Activated CD4-positive, CD25-positive, alpha-beta regulatory T cell treated with anti-CD3 and anti-CD28 coated beads, Interleukin-2, amount 50 U/mL, for 24 hours (primary cell): ENCODE results near the gene UBE2M.
"Not testable (repeated sequence)": the region's sequence is repeated elsewhere in the genome, so short reads cannot be mapped to it uniquely, and the experiment has no call there.

Source experiments
- ATAC-seq, 2 donors: fragments of 150-1000 bp; cut with Tn5 transposase; one replicate each; pipeline ENCODE4 v1.10.0; 2021; ENCODE audit warnings: mild to moderate bottlenecking in 1 of 2, moderate library complexity in 1 of 2

Gene UBE2M

GRCh38 chr19:58555369-58555885 is 3.0 kb downstream of the UBE2M start:
- no peak for ATAC-seq

- ATAC-seq, result peak; percentile 44 to 46
These were observed 3.7 kb downstream of the UBE2M start, which contains the start of gene CHMP2A for GRCh38 chr19:58554494-58555368. TSS of gene CHMP2A (minus strand) at chr19:58555105. CDS start at chr19:58554212, 893 bp downstream.

DNA sequence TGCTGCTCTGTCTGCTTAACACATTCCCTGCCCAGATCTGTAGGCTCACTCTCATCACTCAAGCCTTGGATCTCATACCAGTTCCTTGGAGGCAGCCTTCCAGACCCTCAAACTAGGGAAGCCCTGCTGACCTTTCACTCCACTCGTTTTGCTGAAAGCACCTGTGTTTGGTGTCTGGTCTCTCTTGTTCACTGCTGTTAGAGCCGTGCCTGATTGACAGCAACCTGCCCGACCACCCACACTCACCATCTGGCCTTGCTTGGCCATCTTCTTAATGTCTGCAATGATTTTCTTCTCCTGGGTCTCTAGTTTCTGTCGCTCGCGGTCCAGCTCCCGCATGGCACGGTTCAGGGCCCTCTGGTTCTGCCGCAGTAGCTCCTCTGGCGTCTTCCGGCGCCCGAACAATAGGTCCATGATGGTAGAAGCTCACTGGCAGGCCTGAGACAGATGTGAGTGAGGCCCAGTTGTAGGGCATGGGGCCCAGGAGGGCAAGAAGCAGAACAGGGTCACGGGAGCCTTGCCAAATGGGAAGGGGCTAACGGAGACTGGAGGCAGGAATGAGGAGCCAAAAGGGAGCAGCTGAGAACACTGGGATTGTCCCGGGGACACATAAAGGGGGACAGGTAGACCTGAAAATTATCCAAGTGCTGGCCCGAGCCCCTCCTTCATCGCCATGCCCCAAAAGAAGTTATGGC is 4.5 kb downstream of the UBE2M start:
- no peak for ATAC-seq

GRCh38 chr19:58552655-58553054 is 5.8 kb downstream of the UBE2M start:
- ATAC-seq, result no peak

DNA sequence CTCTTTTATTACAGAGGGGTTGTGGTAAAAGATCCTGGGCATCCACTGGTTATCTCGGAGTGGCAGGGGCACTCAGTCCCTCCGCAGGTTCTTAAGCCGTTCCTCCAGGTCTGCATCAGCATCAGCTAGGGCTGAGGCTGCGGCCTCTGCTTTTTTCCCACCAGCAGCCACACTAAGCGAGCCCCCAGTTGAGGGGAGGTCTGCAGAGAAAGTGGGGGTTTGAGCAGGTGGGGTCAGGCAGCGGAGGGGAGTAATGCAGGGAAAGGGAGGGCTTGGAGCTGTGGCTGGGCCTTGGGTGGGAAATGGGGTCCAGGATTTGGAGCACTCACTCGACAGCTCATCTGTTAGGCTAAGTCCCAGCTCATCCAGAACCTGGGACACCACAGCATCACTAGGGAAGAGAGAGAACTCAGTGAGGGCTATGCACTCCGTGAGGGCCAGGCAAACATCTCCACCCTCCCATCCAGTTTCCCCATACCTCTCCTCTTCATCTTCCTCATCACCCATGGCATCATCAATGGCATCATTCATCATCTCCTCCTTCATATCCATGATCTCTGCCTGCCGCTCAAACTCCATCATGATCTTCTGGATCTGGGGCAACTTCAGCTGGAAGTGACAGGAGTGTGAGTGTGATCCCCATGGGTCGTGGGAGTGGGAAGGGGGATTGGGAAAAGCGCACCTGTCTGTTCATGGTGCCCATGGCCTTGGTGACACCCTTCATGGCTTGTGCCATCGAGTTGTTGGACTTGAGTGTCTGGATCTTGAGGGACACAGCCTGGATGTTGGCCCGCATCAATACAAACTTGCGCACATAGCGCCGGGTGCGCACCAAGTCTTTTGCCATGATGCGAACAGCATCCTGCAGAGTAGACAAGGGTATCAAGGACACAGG is 6.6 kb downstream of the UBE2M start:
- no peak for ATAC-seq

- no peak for ATAC-seq
These were observed 7.3 kb downstream of the UBE2M start for GRCh38 chr19:58551123-58551497.

DNA sequence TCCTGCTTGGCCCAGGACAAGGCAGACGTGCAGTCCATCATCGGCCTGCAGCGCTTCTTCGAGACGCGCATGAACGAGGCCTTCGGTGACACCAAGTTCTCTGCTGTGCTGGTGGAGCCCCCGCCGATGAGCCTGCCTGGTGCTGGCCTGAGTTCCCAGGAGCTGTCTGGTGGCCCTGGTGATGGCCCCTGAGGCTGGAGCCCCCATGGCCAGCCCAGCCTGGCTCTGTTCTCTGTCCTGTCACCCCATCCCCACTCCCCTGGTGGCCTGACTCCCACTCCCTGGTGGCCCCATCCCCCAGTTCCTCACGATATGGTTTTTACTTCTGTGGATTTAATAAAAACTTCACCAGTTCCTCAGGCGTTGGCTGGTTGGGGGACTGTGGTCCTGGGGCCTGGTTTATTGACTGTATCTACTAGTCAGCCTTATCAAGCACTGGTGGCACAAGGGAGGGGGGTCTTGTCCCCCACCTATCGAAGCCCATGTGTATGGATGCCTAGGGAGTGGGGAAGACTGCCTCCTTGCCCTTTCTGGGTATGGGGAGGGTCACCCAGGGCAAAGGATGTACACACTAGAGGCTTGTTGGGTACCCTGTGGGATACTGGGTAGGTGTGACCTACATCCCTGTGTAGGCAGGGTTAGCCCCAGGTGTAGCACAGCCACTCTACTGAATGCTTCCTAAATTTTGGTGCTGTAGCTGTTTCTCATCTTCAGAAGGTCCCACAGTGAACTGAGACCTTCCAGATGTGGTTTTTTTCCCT is 7.9 kb downstream of the UBE2M start:
- ATAC-seq, result no peak

GRCh38 chr19:58549664-58550361 is 8.6 kb downstream of the UBE2M start:
- no peak for ATAC-seq

DNA sequence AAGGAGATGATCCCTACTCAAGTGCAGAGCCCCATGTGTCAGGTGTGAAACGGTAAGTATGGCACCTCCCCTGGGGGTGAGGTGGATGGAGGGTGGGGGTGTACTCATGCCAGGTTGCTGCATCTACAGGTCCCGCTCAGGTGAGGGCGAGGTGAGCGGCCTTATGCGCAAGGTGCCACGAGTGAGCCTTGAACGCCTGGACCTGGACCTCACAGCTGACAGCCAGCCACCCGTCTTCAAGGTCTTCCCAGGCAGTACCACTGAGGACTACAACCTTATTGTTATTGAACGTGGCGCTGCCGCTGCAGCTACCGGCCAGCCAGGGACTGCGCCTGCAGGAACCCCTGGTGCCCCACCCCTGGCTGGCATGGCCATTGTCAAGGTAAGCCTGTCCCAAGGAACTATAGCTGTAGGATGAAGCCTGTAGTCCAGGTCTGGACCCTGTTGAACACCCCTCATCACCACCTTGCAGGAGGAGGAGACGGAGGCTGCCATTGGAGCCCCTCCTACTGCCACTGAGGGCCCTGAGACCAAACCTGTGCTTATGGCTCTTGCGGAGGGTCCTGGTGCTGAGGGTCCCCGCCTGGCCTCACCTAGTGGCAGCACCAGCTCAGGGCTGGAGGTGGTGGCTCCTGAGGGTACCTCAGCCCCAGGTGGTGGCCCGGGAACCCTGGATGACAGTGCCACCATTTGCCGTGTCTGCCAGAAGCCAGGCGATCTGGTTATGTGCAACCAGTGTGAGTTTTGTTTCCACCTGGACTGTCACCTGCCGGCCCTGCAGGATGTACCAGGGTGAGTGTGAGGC is 9.3 kb downstream of the UBE2M start:
- ATAC-seq, result no peak

DNA sequence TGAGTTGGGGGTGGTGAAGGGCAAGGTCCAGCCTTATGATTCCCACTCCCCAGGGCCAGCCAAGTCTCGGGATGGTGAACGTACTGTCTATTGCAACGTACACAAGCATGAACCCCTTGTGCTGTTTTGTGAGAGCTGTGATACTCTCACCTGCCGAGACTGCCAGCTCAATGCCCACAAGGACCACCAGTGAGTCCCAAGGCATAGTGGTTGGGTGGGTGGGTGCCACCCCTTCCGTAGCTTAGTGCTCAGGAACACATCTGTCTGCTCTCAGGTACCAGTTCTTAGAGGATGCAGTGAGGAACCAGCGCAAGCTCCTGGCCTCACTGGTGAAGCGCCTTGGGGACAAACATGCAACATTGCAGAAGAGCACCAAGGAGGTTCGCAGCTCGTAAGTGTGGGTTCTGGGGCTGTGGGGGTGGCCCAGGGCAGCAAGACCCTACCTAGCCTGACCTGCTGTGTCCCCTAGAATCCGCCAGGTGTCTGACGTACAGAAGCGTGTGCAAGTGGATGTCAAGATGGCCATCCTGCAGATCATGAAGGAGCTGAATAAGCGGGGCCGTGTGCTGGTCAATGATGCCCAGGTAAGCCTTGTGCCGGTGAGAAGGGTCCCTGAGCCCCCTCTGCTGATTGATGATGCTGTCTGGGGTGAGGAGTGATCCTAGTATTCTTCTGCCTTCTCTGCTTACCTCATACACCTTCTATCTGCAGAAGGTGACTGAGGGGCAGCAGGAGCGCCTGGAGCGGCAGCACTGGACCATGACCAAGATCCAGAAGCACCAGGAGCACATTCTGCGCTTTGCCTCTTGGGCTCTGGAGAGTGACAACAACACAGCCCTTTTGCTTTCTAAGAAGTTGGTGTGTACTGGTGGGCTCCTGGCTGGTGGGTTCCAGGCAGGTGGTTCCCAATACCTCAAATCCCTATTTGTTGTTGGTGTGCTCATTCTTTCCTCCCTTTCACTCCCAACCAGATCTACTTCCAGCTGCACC is 10.8 kb downstream of the UBE2M start:
- no peak for ATAC-seq

DNA sequence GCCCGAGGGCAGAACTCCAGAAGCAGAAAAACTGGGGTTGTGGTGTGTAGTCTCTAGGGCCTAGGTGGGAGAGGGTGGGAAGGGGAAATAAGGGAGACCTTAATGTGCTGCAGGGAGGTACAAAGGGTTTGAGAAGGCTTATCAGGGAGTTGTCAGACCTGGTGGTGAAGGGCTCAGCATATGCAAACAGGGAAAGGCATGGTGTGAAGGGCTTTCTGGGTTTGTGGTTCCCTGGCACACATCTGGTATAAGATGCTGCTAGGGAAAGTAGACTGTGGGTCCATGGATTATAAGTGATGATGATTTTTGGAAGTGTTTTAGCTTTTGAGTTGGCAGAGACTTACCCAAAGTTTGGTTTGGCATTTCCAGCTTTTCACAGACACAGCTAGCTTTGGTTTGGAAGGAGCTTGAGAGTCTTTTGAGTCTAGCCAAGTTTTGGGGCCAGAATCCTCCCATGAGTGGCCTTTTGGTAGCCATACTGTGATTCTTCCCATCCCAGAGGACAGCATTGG is 12.3 kb downstream of the UBE2M start:
- no peak for ATAC-seq

DNA sequence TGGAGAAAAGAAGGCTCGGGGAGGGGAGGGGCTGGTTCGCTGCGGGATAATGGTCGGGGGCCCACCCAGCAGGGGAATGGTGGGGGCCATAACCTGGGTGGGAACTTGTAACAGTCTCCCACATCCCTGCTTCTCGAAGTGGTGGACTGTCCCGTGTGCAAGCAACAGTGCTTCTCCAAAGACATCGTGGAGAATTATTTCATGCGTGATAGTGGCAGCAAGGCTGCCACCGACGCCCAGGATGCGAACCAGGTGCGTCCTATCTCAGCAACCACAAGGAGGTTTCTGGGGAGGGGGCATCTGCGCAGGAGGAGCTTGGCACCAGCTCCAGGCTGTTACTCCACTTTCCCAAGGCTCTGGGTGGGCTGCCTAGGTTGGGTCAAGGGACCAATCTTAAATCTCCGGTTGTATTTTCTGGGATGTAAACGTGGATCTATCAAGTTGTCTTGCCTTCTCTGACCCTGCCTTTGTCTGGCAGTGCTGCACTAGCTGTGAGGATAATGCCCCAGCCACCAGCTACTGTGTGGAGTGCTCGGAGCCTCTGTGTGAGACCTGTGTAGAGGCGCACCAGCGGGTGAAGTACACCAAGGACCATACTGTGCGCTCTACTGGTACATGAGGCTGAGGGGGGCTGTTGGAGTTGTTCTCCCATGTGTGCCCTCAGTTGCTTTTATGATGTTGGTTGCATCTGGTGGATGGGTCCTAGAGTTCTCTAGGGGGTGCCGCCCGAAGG is 13.0 kb downstream of the UBE2M start:
- ATAC-seq, result no peak

GRCh38 chr19:58544591-58545285 is 13.7 kb downstream of the UBE2M start:
- peak; percentile 30 to 38 for ATAC-seq

DNA sequence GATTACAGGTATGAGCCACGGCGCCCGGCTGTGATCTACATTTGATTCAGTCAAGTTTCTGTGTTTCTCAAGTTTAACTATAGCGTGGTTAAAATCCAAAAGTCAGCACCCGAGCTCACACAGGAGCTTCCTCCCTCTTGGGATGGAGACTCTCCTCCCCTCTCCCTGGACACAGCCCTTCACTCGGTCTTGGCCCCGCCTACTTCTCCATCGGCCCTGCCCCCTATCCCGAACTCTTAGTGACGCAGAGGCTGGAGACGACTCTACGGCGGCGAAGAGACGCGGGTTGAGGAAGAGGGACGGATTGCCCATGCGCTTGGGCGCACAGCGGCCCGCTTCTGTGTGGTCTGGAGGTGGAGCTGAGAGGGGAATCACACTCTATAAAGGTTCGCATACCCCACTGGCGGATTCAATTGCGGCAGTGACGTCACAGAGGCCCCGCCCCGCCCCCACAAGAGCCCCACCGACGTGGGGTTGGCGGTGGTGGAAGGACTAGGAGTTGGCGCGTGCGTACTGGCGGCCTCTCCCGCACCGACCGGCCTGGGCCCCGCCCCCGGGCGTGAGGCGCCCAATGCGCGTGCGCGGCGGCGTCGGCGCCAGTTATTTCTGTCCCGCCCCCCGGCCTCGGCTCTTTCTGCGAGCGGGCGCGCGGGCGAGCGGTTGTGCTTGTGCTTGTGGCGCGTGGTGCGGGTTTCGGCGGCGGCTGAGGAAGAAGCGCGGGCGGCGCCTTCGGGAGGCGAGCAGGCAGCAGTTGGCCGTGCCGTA is 14.4 kb downstream of the UBE2M start, which contains the start of gene TRIM28:
TRIM28 (plus strand) TSS at position 239 of the 765 bp plus-strand sequence. CDS start 694 bp downstream, outside the sequence.
- ATAC-seq, result peak; percentile 97

DNA sequence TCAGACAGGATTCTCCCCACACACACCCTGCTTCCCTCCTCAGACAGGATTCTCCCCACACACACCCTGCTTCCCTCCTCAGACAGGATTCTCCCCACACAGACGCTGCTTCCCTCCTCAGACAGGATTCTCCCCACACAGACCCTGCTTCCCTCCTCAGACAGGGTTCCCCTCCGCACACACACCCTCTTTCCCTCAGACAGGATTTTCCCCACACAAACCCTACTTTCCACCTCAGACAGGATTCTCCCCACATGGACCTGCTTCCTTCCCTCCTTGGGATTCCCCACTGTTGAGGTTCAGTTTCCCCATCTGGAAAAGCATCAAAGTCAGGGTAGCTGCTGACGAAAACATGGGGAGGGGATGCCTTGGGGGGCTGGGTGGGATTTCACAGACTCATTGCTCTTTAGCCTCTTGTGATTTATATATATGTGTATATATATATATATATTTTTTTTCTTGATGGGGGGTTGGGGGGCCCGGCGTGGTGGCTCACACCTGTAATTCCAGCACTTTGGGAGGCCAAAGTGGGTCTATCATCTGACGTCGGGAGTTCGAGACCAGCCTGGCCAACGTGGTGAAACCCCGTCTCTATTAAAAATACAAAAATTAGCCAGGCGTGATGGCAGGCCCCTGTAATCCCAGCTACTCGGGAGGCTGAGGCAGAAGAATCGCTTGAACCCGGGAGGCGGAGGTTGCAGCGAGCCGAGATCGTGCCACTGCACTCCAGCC is 15.6 kb downstream of the UBE2M start:
- not testable (repeated sequence) for ATAC-seq

DNA sequence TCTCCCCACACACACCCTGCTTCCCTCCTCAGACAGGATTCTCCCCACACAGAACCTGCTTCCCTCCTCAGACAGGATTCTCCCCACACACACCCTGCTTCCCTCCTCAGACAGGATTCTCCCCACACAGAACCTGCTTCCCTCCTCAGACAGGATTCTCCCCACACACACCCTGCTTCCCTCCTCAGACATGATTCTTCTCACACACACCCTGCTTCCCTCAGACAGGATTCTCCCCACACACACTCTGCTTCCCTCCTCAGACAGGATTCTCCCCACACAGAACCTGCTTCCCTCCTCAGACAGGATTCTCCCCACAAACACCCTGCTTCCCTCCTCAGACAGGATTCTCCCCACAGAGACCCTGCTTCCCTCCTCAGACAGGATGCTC is 19.2 kb downstream of the UBE2M start:
- ATAC-seq, result not testable (repeated sequence)
